Measurements from ENCODE around the gene ABHD16A. TPM values are rescaled to one million over a fixed set of nuclear protein-coding genes. Genes with fewer than 3 reads are reported as not detected.

Gene ABHD16A
- total RNA-seq (10 to 100 TPM; 66.0 to 69.2 TPM), polyA plus RNA-seq (10 to 100 TPM; 35.9 to 46.8 TPM)

- H3K36me3 Mint-ChIP-seq = peaks cover 8 to 23% of the 10 kb centered on the region in 2 donors
- DNase-seq = peak; percentile 96 to 98 (median 97)
- CTCF ChIA-PET (ENCODE audit: partially characterized antibody) = interaction anchor here (0.6 to 3.2 kb wide), 7 partner anchors 22 to 184 kb away, joined by 3 to 11 read pairs (median 4); partner anchors contain the start of genes DDAH2, HSPA1B, LY6G5C and NEU1
- no peaks in the 10 kb centered on the region for H3K27me3 Mint-ChIP-seq
- Histone ChIP-seq H3K4me3 (ENCODE audit: low read length in 2 of 2) (peak within 1 kb of the TSS; percentile 70 to 82), H3K36me3 (ENCODE audit: insufficient read depth, low read length) (peaks cover 17% of the 10 kb centered on the region), H3K9me3 (ENCODE audit: control insufficient read depth in 1 of 2, low read length in 2 of 2) (no peaks in the 10 kb centered on the region), H3K27ac (ENCODE audit: low read depth, low read length) (peak within 1 kb of the TSS; percentile 97), H3K27me3 (ENCODE audit: insufficient read depth, low read length) (no peaks in the 10 kb centered on the region), H3K4me1 (ENCODE audit: insufficient read depth, low read length) (peaks cover 28% of the 10 kb centered on the region)
- H3K9me3 Mint-ChIP-seq = peaks cover 0 to 5% (median 0%) of the 10 kb centered on the region in 8 donors
- peak within 1 kb of the TSS; percentile 97 to 99 (median 98) for H3K4me3 Mint-ChIP-seq
- intact Hi-C loops (cut with micrococcal nuclease) = loop anchor here (1.0 to 2.0 kb wide), 9 partner anchors 22 to 194 kb away; partner anchors contain the start of genes BAG6, EHMT2, LY6G5C and NFKBIL1
- H3K4me1 Mint-ChIP-seq = peaks cover 20 to 43% (median 33%) of the 10 kb centered on the region in 4 donors
- H3K27ac Mint-ChIP-seq = peak within 1 kb of the TSS; percentile 93 to 99 (median 98)
- POLR2A ChIA-PET (ENCODE audit: partially characterized antibody) = interaction anchor here (0.6 to 2.7 kb wide), 44 partner anchors 8 to 1269 kb away, joined by 3 to 22 read pairs (median 4); partner anchors contain the start of genes ATF6B, BAG6, C6orf47 and CLIC1
Observed at GRCh38 chr6:31702819-31703716, at the start of gene ABHD16A. TSS of gene ABHD16A (minus strand) at chr6:31703324. CDS start at chr6:31703281, 43 bp downstream.

- H3K4me1 Mint-ChIP-seq = peaks cover 0 to 4% (median 2%) of the 10 kb centered on the region in 4 donors
- DNase-seq = no peak
- no peak overlapping the region for H3K4me3 ChIP-seq (ENCODE audit: low read length in 2 of 2)
- H3K9me3 ChIP-seq (ENCODE audit: control insufficient read depth in 1 of 2, low read length in 2 of 2) = no peaks in the 10 kb centered on the region
- no peaks in the 10 kb centered on the region for H3K9me3 Mint-ChIP-seq
- intact Hi-C loops (cut with micrococcal nuclease) = no loop called here
- CTCF ChIA-PET (ENCODE audit: partially characterized antibody) = interaction anchor here (1.3 to 1.5 kb wide), 2 partner anchors 38 to 62 kb away, joined by 3 read pairs; no protein-coding TSS in a partner anchor
- no peak overlapping the region for H3K27ac ChIP-seq (ENCODE audit: low read depth, low read length)
- no peaks in the 10 kb centered on the region for H3K27me3 Mint-ChIP-seq
- H3K4me1 ChIP-seq (ENCODE audit: insufficient read depth, low read length) = no peaks in the 10 kb centered on the region
- H3K4me3 Mint-ChIP-seq = no peak overlapping the region
- H3K36me3 Mint-ChIP-seq = no peaks in the 10 kb centered on the region
- no peaks in the 10 kb centered on the region for H3K27me3 ChIP-seq (ENCODE audit: insufficient read depth, low read length)
- H3K36me3 ChIP-seq (ENCODE audit: insufficient read depth, low read length) = no peaks in the 10 kb centered on the region
- POLR2A ChIA-PET (ENCODE audit: partially characterized antibody) = no interaction called here
- H3K27ac Mint-ChIP-seq = no peak overlapping the region
Observed at GRCh38 chr6:31752739-31753319, 49.7 kb upstream of the ABHD16A start.

GRCh38 chr6:31750411-31751022, 47.4 kb upstream of the ABHD16A start:
- Histone ChIP-seq H3K27me3 (ENCODE audit: insufficient read depth, low read length) (no peaks in the 10 kb centered on the region), H3K4me1 (ENCODE audit: insufficient read depth, low read length) (no peaks in the 10 kb centered on the region), H3K9me3 (ENCODE audit: control insufficient read depth in 1 of 2, low read length in 2 of 2) (no peaks in the 10 kb centered on the region), H3K36me3 (ENCODE audit: insufficient read depth, low read length) (no peaks in the 10 kb centered on the region), H3K4me3 (ENCODE audit: low read length in 2 of 2) (no peak overlapping the region), H3K27ac (ENCODE audit: low read depth, low read length) (no peak overlapping the region)
- no peaks in the 10 kb centered on the region for H3K36me3 Mint-ChIP-seq
- no peak overlapping the region for H3K4me3 Mint-ChIP-seq
- intact Hi-C loops (cut with micrococcal nuclease) = no loop called here
- H3K4me1 Mint-ChIP-seq = peaks cover 0 to 8% (median 2%) of the 10 kb centered on the region in 4 donors
- H3K27ac Mint-ChIP-seq = no peak overlapping the region
- no peaks in the 10 kb centered on the region for H3K27me3 Mint-ChIP-seq
- ChIA-PET CTCF (ENCODE audit: partially characterized antibody) (interaction anchor here (0.9 to 1.1 kb wide), 2 partner anchors 19 to 21 kb away, joined by 3 read pairs; no protein-coding TSS in a partner anchor), POLR2A (ENCODE audit: partially characterized antibody) (interaction anchor here (1.2 kb wide), 1 partner anchor 11 kb away, joined by 4 read pairs; the partner anchor contains the start of gene MSH5)
- no peak for DNase-seq
- H3K9me3 Mint-ChIP-seq = no peaks in the 10 kb centered on the region

DNA sequence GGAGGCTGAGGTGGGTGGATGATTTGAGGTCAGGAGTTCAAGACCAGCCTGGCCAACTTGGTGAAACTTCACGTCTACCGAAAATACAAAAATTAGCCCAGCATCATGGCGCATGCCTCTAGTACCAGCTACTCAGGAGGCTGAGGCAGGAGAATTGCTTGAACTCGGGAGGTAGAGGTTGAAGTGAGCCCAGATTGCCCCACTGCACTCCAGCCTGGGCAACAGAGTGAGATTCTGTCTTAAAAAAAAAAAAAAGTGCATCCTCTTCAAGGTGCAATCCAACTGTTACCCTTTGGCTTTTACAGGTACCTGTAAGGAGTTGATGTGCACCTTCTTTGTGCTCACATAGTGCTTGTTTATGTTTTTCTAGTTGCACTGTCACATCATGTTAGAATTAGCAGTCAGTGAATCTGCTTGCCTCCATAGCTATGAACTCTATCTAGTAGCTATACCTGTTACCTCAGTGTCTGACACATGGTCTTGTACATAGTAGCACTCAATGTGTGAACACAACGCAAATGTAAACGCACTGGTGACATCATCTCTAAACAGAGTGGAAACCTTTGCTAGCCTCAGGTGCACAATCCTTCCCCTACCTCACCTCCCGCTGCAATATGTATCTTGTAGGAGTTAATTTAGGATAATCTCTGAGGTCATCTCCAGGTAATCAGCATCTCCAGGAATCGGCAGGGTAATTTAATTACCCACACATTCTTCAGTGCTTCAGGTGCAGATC, 46.3 kb upstream of the ABHD16A start:
- Histone ChIP-seq H3K4me1 (ENCODE audit: insufficient read depth, low read length) (no peaks in the 10 kb centered on the region), H3K27ac (ENCODE audit: low read depth, low read length) (no peak overlapping the region), H3K27me3 (ENCODE audit: insufficient read depth, low read length) (no peaks in the 10 kb centered on the region), H3K36me3 (ENCODE audit: insufficient read depth, low read length) (no peaks in the 10 kb centered on the region), H3K4me3 (ENCODE audit: low read length in 2 of 2) (no peak overlapping the region), H3K9me3 (ENCODE audit: control insufficient read depth in 1 of 2, low read length in 2 of 2) (no peaks in the 10 kb centered on the region)
- Mint-ChIP-seq H3K4me3 (no peak overlapping the region), H3K9me3 (no peaks in the 10 kb centered on the region), H3K4me1 (peaks cover 0 to 8% (median 3%) of the 10 kb centered on the region in 4 donors), H3K36me3 (peaks cover 0 to 4% of the 10 kb centered on the region in 2 donors), H3K27me3 (no peaks in the 10 kb centered on the region), H3K27ac (no peak overlapping the region)
- POLR2A ChIA-PET (ENCODE audit: partially characterized antibody) = interaction anchor here (1.2 kb wide), 1 partner anchor 10 kb away, joined by 4 read pairs; the partner anchor contains the start of gene MSH5
- DNase-seq = no peak
- intact Hi-C loops (cut with micrococcal nuclease) = no loop called here
- CTCF ChIA-PET (ENCODE audit: partially characterized antibody) = interaction anchor here (1.1 kb wide), 1 partner anchor 20 kb away, joined by 3 read pairs; no protein-coding TSS in a partner anchor

GRCh38 chr6:31744422-31744821, 41.3 kb upstream of the ABHD16A start:
- CTCF ChIA-PET (ENCODE audit: partially characterized antibody) = no interaction called here
- no peak for DNase-seq
- no peak overlapping the region for H3K4me3 ChIP-seq (ENCODE audit: low read length in 2 of 2)
- H3K4me3 Mint-ChIP-seq = no peak overlapping the region
- POLR2A ChIA-PET (ENCODE audit: partially characterized antibody) = interaction anchor here (1.3 to 1.4 kb wide), 2 partner anchors 9 to 83 kb away, joined by 3 read pairs; partner anchors contain the start of genes CLIC1 and HSPA1B
- no peaks in the 10 kb centered on the region for H3K27me3 Mint-ChIP-seq
- H3K27me3 ChIP-seq (ENCODE audit: insufficient read depth, low read length) = no peaks in the 10 kb centered on the region
- intact Hi-C loops (cut with micrococcal nuclease) = no loop called here
- no peaks in the 10 kb centered on the region for H3K36me3 ChIP-seq (ENCODE audit: insufficient read depth, low read length)
- no peaks in the 10 kb centered on the region for H3K9me3 ChIP-seq (ENCODE audit: control insufficient read depth in 1 of 2, low read length in 2 of 2)
- no peaks in the 10 kb centered on the region for H3K9me3 Mint-ChIP-seq
- peaks cover 6 to 23% (median 15%) of the 10 kb centered on the region in 4 donors for H3K4me1 Mint-ChIP-seq
- H3K27ac ChIP-seq (ENCODE audit: low read depth, low read length) = no peak overlapping the region
- peaks cover 4 to 6% of the 10 kb centered on the region in 2 donors for H3K36me3 Mint-ChIP-seq
- H3K27ac Mint-ChIP-seq = peak overlapping the region in 3 of 7 donors; percentile 7 to 64 (median 49)
- H3K4me1 ChIP-seq (ENCODE audit: insufficient read depth, low read length) = peaks cover 11% of the 10 kb centered on the region

GRCh38 chr6:31742894-31743293, 39.8 kb upstream of the ABHD16A start:
- H3K4me1 Mint-ChIP-seq = peaks cover 20 to 38% (median 30%) of the 10 kb centered on the region in 4 donors
- intact Hi-C loops (cut with micrococcal nuclease) = no loop called here
- no peak overlapping the region for H3K4me3 ChIP-seq (ENCODE audit: low read length in 2 of 2)
- peaks cover 27% of the 10 kb centered on the region for H3K4me1 ChIP-seq (ENCODE audit: insufficient read depth, low read length)
- DNase-seq = no peak
- no peaks in the 10 kb centered on the region for H3K9me3 ChIP-seq (ENCODE audit: control insufficient read depth in 1 of 2, low read length in 2 of 2)
- no peaks in the 10 kb centered on the region for H3K27me3 ChIP-seq (ENCODE audit: insufficient read depth, low read length)
- H3K27ac ChIP-seq (ENCODE audit: low read depth, low read length) = no peak overlapping the region
- ChIA-PET POLR2A (ENCODE audit: partially characterized antibody) (no interaction called here), CTCF (ENCODE audit: partially characterized antibody) (no interaction called here)
- H3K9me3 Mint-ChIP-seq = no peaks in the 10 kb centered on the region
- H3K4me3 Mint-ChIP-seq = peak overlapping the region in 1 of 8 donors; percentile 45
- H3K36me3 Mint-ChIP-seq = peaks cover 4 to 7% of the 10 kb centered on the region in 2 donors
- H3K27me3 Mint-ChIP-seq = no peaks in the 10 kb centered on the region
- H3K36me3 ChIP-seq (ENCODE audit: insufficient read depth, low read length) = no peaks in the 10 kb centered on the region
- H3K27ac Mint-ChIP-seq = peak overlapping the region in 1 of 7 donors; percentile 28
